Left cardiac atrium (tissue), 4 donors: ENCODE data around the gene PTGDR. TPM values are rescaled to one million over a fixed set of nuclear protein-coding genes. Genes with fewer than 3 reads are reported as not detected.

Experiments
- ATAC-seq, 2 donors: fragments of 200-7000 bp; cut with Tn5 transposase; one replicate each; pipeline ENCODE4 v1.9.1; 2020; ENCODE audit warnings: mild to moderate bottlenecking in 2 of 2, moderate library complexity in 2 of 2
- DNase-seq: peaks from one replicate; pipeline ENCODE4 v3.0.0-alpha.2; 2020
- intact Hi-C, 2 donors: fragments of 100-400 bp; cut with DNase I; formaldehyde crosslinking; loops; one replicate each; pipeline versions ENCODE4 v1.14.1 to v1.15.1; 2022 to 2023
- total RNA-seq, 2 donors: library from RNA; stranded (reverse); fragmentation: NEBNext Ultra II Directional; extraction: Animal tissue kit (Norgen Biotek cat#: 25700); gene quantifications; one replicate each; pipeline ENCODE4 v1.2.1, GENCODE V29; 2021
- donor health status: DM: no; HTN: yes; CAD: no.
- donor health status: DM: no; HTN: yes; CAD: no; lungs with severe emphysema.
- donor health status: DM: yes; HTN: yes; CAD: no.
- donor health status: Dilated cardiomyopathy.

Gene PTGDR
- total RNA-seq, 2 donors from 2014 or later, result 0.52 to 0.85 TPM

GRCh38 chr14:52259434-52259833, 8.1 kb upstream of the PTGDR start:
- peak in 1 of 2 donors; percentile 15 for ATAC-seq
- no peak for DNase-seq
- intact Hi-C loops, result no loop called here

DNA sequence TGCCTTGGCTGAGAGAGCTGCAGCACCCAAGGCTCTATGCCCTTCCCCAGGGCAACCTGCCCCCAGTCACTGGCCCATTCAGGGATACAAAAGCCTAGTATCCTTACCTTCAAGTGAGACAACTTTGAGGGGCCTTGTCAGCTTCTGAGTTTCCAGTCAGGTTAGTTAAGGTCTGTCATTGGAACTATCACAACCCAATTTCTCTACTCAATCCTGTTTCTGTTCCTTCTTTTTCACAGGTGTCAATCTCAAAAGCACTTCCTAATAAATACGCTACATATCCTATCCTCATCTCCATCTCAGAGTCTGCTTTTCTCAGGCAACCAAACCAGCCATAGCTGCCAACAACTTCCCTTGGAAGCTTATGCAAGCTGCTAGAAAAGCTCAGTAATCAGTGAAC, 4.9 kb upstream of the PTGDR start:
- ATAC-seq (no peak), DNase-seq (no peak)
- intact Hi-C loops, result no loop called here

DNA sequence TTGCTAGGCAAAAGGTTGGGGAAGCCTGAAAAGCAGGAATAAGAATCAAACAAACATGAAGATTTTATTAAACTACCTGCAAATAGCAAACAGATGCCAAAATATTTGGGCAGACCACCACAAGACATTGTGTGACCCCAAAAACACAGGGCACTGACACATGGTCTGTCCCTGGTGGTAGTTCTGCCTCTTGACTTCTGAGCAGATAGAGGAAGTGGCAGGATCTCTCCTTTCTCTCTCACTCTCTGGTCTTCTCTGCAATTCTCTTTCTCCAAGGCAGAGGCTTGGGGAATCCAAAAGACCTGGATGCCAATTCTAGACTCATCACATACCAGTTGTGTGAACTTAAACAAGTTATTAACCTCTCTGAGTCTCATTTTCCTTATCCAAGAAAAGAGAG, 4.3 kb upstream of the PTGDR start:
- ATAC-seq (no peak), DNase-seq (no peak)
- intact Hi-C loops, result no loop called here

- ATAC-seq, result no peak
- intact Hi-C loops, result no loop called here
- no peak for DNase-seq
These were observed 2.2 kb upstream of the PTGDR start for GRCh38 chr14:52265253-52265652.

DNA sequence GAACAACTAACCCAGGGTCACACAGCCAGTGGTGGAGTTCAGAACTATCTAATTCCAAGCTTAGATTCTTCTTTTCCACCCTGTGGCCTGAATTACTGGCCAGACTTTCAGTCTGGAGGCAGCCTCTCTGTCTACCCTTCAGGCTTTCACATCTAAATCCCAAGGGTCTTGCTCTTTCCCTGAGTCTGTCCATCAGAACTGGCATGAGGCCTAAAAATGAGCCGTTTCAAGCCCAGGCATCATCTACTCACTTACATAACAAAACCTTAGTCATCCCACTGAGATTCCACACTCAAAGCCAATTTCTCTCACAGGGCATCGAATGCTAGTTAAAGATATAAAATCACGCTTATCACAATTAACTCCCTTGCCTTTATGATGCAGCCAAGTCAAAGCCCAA, 1.3 kb upstream of the PTGDR start:
- DNase-seq (peak; percentile 46), ATAC-seq (peak; percentile 64 to 77)
- intact Hi-C loops, result no loop called here

DNA sequence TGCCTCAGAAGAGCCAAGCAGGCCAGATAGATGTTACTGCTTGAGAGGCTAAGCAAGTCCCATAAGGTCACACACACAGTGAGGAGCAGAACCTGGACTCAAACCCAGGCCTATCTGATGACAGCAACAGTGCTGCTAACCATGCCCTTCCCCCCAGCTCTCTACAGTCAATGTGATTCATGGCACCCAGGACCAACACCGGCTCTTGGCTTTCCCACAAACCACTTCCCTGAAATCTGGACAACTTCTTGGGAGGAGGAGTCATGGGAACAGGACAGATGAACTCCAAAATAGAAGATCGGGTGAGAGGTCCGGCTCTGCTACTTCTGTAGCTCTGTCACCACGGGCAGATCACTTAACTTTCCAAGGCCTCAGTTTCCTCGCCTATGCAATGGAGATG, 716 bp upstream of the PTGDR start:
- ATAC-seq, result peak; percentile 21 to 41
- intact Hi-C loops, result no loop called here

GRCh38 chr14:52268279-52269061, 972 bp downstream of the PTGDR start:
- DNase-seq, result peak; percentile 19
- ATAC-seq, result peak in 1 of 2 donors; percentile 15
- intact Hi-C loops, result no loop called here

More for the DNA sequence above, 716 bp upstream of the PTGDR start:
- DNase-seq, result no peak

GRCh38 chr14:52269100-52269499, 1.6 kb downstream of the PTGDR start:
- intact Hi-C loops, result no loop called here
- ATAC-seq (no peak), DNase-seq (no peak)

DNA sequence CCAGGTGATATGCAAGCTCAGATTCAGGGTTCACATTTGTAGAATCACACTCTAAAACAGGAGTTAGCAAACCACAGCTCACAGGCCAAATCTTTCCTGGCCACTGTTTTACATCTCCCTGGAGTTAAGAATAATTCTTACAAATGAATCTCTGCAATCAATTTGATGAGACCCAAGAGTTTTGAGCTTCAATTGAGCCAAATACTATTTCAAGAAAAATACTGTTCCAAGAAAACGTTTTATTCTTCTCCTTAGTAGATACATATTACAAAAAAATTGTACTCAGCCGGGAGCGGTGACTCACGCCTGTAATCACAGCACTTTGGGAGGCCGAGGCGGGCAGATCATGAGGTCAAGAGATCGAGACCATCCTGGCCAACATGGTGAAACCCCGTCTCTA, 2.5 kb downstream of the PTGDR start:
- ATAC-seq (no peak), DNase-seq (no peak)
- intact Hi-C loops, result loop anchor here in 1 of 2 donors (10.0 kb wide), 1 partner anchor 275 kb away; no protein-coding TSS in a partner anchor

DNA sequence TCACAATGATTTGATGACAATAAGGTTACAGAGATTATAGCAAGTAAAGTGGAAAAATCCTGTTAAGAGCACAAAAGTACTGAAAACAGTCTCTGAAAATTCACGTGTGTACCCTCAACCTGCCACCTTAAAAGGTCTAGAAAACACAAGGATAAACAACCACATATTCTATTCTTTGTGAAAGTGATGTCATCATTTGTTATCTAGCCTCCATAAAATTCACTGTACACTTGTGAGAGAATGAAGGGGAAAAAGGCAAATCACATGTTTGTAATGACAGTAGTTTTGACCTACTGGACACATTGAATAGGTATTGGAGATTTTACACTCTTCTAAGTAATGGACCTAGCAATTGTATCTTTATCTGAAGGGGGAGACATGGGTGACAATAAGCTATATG, 4.0 kb downstream of the PTGDR start:
- intact Hi-C loops, result loop anchor here in 1 of 2 donors (10.0 kb wide), 1 partner anchor 277 kb away; no protein-coding TSS in a partner anchor
- DNase-seq, result no peak
- no peak for ATAC-seq

GRCh38 chr14:52272375-52272774, 4.9 kb downstream of the PTGDR start:
- ATAC-seq, result no peak
- intact Hi-C loops, result loop anchor here in 1 of 2 donors (10.0 kb wide), 1 partner anchor 278 kb away; no protein-coding TSS in a partner anchor
- DNase-seq, result no peak

- no peak for DNase-seq
- ATAC-seq, result no peak
- intact Hi-C loops, result loop anchor here in 1 of 2 donors (10.0 kb wide), 1 partner anchor 281 kb away; no protein-coding TSS in a partner anchor
These were observed 7.9 kb downstream of the PTGDR start for GRCh38 chr14:52275372-52275771.

- intact Hi-C loops, result loop anchor here in 1 of 2 donors (10.0 kb wide), 1 partner anchor 283 kb away; no protein-coding TSS in a partner anchor
- no peak for ATAC-seq
- DNase-seq, result no peak
These were observed 10.1 kb downstream of the PTGDR start for GRCh38 chr14:52277552-52277951.

DNA sequence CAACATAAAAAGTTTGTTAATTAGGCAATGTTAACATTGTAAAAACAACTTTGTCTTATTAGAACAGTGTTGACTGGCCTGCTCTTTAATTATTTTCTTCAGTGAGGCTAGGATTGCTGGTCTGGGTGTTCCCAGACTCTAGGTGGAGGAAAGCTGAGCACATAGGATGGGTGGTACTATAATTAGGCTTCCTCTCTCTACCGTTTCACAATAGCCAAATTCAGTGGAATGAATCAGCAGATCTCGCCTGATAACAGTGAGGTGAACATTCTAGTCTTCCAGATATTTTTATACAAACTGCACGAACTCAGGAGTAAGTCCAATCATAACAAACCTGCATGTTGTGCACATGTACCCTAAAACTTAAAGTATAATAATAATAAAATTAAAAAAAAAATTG, 11.9 kb downstream of the PTGDR start:
- peak in 1 of 2 donors; percentile 76 for ATAC-seq
- no peak for DNase-seq
- intact Hi-C loops, result loop anchor here in 1 of 2 donors (10.0 kb wide), 1 partner anchor 285 kb away; no protein-coding TSS in a partner anchor

- intact Hi-C loops, result no loop called here
- DNase-seq (no peak), ATAC-seq (no peak)
These were observed 15.6 kb downstream of the PTGDR start for GRCh38 chr14:52283099-52283498.

DNA sequence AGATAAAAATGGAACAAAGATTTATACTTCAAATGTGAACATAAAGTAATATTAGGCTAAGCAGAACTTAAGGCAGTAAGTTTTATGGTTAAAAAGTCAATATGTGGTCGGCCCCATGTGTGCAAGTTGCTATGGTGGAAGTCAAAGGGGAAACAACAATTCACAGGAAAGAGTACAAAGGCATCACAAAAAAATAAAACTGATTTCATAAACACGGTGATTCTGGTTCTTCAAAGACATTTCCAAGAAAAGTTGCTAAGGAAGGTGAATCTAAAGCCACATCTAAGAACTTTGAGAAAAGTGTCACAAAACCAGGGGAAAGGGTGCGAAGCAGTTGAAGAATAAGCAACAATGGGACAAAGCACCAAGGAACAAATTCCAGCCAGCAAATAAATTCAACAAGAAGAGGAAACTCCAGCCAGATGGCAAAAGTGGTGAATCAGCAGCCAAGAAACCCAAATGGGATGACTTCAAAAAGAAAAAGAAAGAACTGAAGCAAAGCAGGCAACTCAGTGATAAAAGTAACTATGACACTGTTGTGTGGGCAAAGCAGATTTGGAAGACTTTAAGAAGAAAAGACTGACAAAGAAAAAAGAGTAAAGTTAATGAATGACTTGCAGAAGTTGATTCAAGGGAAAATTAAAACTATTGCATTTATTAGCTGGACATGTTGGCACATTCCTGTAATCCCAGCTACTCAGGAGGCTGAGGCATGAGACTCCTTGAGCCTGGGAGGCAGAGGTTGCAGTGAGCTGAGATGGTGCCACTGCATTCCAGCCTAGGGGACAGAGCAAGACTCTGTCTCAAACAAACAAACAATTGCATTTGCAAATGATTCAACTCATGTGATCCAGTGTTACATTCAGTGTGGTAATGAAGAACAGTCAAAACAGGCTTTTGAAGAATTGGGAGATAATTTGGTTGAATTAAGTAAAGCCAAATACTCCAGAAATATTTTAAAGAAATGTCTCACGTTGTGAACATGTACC, 19.5 kb downstream of the PTGDR start:
- intact Hi-C loops, result no loop called here
- DNase-seq (no peak), ATAC-seq (no peak)

GRCh38 chr14:52296378-52296777, 28.9 kb downstream of the PTGDR start:
- ATAC-seq (no peak), DNase-seq (no peak)
- intact Hi-C loops, result no loop called here

DNA sequence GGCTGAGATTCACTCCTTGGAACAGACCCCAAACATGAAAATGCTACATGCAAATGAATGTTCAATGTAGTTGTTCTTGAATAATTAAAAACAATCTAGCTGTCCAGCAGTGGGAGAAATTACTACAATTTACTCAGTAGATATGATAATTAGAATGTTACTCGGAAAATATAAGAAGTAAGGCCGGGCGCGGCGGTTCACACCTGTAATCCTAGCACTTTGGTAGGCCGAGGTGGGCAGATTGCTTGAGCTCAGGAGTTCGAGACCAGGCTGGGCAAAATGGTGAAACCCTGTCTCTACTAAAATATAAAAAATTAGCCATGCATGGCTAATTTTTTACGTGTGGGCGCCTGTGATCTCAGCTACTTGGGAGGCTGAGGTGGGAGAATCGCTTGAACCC, 31.3 kb downstream of the PTGDR start:
- no peak for ATAC-seq
- no peak for DNase-seq
- intact Hi-C loops, result no loop called here

- intact Hi-C loops, result loop anchor here in 1 of 2 donors (5.0 kb wide), 1 partner anchor 173 kb away; no protein-coding TSS in a partner anchor
- DNase-seq (no peak), ATAC-seq (peak; percentile 55 to 63)
These were observed 32.3 kb downstream of the PTGDR start for GRCh38 chr14:52299692-52300278.
